GM21737 (cell line): ENCODE measurements around the gene ELOVL6.

Experiments used
- ATAC-seq: cut with Tn5 transposase; IDR thresholded peaks from one replicate; pipeline ENCODE4 v1.9.1; 2021; ENCODE audit warnings: mild to moderate bottlenecking, moderate library complexity; ENCODE audit not compliant: unreplicated experiment

The ELOVL6 gene

DNA sequence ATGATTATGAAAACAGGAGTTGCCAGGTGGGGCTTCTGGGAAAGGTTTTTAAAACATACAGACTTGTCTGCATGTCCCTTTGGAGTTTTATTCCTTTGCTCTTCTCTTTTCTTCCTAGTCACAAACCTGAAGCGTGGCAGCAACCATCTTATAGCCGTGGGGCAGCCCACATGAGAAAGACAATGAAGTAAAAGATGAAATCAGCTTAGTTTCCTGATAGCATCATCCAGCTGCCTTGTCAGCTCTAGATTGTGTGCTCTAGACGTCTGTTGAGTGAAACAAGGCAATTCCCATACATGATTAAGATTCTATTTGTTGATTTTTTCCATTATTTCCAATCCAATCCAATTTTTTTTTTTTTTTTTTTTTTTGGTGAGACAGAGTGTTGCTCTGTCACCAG, 68.9 kb downstream of the ELOVL6 start:
- no peak for ATAC-seq

DNA sequence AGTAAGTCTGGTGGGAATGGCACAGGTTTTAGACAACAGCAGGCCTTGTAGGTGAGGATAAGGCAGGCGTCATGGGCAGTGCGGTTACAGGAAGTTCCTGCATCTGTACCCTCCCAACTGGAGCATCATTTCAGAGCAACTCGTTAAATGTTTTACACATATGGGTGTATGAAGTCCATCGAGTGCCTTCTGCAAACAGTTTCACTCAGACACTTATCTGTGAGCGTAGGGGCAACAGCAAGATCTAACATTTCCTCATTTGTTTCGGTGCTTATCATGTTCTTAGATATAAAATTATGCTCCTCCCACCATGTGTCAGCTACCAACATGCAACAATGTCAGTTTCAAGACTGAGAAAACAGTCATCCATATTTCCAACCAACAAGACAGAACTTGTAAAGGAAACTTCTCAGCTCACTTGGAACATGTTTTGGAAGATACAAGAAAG, 69.9 kb downstream of the ELOVL6 start:
- ATAC-seq = no peak

DNA sequence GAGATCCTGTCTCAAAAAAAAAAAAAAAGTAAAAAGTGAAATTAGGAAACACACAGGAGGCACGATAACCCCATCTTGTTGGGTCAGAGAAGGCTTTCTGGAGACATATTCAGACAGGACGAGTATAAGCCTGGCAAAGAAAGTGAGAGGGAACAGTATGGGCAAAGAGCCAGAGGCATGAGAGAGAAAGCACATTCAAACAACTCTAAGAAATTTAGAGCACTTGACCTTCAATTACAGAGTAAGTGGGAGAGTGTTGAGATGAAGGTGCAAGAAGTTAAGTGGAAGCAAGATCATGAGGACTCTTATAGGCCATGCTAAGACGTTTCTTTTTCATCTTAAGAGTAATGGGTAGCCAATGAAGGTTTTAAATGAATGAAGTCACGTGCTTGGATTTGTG, 70.4 kb downstream of the ELOVL6 start:
- no peak for ATAC-seq

DNA sequence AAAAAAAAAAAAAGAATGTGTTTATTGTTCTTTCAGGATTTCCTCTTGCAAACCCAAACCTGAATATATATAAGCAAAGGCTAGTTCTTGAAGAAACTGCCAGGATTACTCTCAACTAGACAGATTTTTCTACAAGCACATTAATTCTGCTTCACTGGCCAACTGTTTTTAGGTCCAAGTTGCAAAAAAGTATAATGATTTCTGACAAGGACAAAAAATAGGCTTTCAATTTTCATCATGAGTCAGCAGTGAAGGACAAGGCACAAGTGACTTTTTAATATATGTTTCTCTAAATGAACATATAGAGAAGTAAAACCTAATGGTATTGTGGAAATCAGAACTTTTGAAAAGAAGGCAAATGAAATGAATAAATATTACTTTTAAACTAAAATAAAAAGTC, 73.7 kb downstream of the ELOVL6 start:
- ATAC-seq = no peak

DNA sequence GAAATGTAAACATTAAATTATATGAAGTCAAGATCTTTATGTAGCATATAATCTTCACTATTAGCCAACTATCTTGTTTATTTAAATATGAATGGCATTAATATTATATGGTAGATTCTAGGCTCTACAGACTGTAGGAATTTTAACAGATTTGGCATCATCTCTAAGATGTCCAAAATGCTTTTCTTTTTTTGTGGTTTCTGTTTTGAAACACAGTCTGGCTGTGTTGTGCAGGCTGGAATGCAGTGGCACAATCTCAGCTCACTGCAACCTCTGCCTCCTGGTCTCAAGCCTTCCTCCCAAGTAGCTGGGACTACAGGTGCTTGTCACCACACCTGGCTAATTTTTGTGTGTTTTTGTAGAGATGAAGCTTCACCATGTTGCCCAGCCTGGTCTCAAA, 76.2 kb downstream of the ELOVL6 start:
- ATAC-seq = no peak

DNA sequence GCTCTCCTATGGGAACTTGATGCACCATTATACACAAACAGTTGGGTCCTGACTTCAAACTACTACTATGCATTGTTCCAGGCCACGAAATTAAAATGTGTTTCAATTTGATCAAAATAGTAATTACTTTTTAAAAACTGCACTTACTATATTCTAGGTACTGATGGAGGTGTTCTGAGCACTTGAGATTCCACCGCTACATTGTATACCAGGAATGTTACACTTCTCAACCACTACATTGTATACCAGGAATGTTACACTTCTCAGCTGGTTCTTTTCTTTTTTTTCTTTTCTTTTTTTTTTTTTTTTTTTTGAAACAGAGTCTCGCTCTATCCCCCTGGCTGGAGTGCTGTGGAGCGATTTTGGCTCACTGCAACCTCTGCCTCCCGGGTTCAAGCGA, 77.9 kb downstream of the ELOVL6 start:
- ATAC-seq = no peak

DNA sequence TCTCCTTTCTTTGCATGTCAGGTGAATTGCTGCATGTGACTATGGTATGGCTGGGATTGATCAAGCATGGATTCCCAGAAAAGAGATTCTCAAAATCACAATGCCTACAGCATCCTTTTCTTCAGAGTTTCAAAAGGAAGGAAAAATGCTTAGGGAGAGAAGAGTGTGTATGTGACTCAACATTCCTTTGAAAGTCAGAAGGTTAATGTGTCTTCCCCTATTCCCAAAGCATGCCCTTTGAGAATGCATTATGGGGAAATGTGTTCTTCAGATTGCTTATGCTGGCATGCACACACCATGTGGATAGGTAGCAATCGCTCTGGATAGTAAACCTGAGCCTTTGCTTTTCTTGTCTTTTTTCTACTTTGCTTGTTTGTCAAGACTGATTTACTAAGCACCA, 78.5 kb downstream of the ELOVL6 start:
- no peak for ATAC-seq

DNA sequence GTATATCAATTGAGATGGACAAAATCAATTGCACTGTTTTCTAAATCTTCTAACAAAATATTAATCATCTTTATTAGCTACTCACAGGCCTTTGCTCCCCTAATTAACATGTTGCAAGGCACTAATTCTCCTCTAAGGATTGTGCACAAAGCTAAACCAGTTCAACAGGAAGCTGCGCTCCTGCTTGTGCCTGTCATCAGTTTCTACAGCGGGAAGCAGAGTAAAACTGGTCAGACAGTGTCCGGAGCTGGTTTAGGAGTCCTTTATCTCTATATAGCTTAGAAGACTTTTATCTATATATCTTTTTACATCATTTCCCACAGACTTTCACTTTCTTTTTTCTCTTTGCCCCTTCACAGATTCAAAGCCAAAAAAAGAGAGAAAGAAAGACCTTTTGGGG, 79.1 kb downstream of the ELOVL6 start:
- no peak for ATAC-seq

DNA sequence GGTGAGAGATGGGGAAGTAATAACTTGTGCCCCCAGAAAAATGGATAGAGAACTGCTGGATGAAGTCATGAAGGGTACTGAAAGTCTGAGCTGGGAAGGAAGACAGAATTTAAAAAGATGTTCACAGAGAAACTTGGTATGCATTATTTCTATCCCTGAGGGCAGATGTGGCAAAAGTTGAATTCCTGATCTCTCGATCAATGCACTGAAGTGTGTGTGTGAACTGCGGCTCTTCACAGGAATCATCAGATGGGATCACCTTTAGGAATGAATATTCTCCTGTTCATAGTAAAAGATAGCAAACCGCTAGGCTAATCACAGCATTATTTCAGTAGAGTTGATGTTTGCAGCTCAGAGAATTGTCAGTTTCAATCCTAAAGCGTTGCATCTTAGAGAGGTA, 86.4 kb downstream of the ELOVL6 start:
- ATAC-seq = no peak

DNA sequence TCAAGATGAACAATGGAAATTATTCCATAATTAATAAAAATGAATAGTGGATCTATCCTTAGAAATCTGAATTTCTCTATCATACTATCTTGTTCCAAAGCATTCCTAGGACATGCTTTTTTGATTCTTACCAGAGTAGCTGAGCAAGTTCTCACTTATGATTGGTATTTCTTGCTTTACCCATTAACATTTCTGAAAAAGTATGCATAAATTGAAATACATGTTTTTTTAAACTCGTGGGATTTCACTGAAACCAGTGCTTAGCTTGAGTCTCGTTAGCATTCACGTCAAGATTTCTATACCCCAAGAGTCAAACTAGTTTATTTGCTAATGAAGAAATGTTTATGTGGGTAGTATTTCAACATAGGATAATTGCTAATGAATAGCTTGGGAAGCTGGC, 89.0 kb downstream of the ELOVL6 start:
- ATAC-seq = no peak

DNA sequence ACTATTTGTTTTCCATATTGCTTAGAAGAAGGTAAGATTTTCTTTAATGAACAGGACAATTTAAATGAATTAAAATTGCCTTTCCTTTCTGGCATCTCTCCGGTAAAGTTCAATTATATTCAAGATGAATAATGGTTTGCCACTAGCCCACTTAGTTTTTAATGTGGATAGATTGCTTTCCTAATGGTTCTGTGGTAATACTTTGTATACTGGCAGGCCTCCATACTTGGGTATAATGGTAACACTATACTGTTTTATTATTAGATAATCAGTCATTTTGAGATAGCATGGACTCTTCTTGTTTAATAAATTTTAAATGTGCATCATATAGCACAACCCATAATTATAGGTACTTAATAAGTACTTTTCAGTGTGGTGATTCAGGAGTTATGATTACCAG, 89.5 kb downstream of the ELOVL6 start:
- ATAC-seq = no peak

DNA sequence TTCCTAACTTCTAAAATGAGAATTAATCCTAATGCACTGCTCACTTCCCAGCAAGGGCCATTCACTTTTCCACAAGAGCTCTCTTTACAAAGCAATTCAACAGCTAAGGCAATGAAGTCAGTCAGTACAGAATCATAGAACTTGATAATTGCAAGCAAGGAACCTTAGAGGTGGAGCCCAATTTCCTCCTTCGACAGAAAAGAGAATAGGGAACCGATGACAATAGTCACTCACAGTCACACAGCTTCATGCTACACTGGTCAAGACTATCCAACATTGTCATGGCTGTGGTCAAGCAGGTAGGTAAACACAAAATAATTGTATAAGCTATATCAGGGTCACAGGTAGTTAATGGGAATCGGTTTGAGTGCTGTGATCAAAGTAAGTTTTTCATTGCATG, 90.0 kb downstream of the ELOVL6 start:
- ATAC-seq = peak; percentile 83

DNA sequence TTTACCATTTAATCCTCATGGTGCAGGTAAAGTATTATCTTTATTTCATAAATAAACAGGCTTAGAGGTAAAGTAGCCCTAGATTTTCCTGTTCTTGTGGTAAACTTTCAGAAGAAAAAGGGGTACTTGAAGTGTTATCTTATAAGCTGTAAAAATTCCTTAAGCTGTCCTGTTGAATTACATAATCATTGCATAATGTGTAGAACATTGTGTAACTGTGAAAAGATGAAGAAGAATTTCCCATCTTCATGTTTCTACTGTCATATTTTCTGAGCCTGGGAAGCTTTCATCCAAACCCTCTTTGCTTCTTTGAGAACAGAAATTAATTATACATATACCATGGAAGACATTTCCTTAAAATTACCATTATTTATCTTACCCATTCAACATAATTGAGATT, 90.5 kb downstream of the ELOVL6 start:
- ATAC-seq = no peak

DNA sequence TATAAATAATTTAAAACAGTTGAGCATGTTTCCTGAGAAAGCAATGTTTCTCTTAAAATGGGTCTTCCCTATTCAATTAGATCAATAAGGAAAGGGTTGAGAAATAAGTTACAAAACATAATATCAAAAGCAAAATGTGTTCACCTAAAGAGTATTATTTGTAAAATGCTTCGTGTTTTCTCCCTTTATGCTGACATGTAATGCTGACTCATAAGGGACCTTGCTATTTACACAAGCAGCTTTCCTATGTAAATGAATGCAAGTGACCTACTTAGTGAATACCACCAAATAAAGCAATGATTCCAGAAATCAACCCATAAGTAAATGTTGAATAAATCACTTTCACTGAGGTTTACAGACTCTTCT, 91.5 kb downstream of the ELOVL6 start:
- ATAC-seq = peak; percentile 53

DNA sequence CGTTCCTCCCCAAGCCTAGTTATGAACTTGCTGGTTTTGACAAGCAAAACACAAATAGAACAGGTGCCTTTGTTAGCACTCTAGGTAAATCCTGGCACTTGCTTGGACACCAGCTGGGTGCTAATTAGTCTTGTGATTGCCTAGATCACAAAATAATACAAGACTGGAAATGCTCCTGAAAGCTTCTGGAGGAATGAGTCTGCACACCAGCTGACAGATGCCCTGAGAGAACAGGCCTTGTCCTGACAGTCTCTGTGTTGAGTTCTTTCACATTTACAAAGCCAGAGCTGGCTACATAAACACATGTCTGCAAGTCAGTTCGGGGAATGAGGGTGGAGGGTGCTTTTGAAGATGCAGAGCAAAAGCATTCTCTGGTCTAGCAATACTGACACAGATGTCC, 93.8 kb downstream of the ELOVL6 start:
- no peak for ATAC-seq

DNA sequence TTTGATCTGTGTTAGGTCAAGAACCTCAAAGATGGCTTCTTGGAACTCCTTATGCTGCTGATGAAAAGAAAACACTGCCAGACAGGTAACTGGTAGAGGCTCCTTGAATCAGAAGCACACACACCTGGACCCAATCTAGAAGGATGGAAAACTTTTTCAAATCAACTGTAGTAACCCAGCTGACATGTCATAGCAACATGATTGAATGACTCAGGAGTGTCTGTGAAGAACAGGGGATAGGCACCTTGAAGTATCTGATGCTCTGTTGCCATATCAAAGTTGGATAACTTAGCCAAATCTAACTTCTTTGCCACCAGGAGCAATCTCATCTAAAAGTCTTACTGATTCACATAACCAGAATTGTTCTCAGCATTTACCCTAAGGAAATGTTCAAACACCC, 98.8 kb downstream of the ELOVL6 start:
- ATAC-seq = no peak

DNA sequence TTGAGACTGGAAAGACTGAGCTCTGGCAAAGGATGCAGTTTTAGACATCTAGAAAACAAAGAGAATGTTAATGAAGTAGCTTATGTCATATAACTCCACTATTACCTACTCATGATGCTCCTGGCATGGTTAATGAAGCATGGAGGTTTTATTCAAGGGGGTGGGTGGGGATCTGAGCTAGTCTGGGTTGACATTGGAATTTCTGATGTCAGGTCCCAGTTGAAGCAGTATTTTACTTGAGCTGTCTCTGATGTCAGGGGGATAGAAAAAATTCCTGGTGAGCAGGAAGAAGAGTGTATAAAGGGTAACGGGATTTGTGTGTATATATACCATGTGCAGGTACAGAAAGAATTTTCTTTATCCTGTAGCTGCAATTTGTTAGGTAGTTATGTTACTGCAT, 102.0 kb downstream of the ELOVL6 start:
- ATAC-seq = no peak

DNA sequence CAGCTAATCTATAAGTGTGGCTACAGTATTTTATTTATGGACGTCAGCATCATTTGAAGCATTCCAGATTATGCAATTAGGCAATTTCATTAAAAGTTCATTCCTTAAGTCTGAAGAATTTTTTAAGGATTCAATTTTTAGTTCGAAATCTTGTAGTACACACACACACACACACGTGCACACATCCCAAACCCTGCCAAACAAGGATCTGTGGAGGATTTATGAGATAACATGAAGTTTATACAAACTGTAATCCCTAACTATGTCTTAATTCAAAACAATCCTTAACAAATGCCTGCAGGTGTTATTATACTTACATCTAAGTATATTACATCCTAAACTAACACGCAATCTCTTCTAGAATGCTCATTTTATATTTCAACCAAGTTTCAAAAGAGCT, 105.8 kb downstream of the ELOVL6 start:
- ATAC-seq = no peak

DNA sequence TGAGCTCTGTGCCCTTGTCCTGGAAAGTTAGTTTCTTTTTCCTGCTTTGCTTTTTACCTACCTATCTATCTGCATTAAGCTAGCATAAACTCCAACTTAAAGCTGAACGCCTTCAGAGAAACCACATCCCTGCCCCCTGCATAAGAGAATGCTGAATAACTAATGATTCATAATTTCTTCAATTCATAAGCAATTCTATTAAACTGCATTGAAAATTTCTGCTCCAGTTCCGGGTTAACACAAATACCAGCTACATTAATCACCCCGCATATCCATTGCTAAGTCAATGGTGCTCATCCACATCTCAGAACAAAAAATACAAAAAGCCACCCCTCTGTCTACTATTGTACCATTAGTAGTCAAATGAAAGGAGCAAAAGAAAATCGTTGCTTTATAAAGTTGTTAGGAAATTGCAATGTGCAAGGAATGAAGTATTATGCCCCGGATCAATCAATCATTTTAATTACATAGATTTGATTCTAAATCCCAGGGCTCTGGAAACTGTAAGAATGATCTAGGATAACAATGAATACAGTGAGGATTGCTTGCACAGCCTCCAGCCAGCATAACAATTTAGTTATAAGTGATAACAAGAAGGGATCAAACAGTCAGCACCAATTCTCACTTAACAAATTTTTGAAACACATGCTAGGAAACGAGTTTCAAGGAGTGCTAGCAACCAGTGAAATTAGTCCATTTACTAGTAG, 106.8 kb downstream of the ELOVL6 start:
- no peak for ATAC-seq

DNA sequence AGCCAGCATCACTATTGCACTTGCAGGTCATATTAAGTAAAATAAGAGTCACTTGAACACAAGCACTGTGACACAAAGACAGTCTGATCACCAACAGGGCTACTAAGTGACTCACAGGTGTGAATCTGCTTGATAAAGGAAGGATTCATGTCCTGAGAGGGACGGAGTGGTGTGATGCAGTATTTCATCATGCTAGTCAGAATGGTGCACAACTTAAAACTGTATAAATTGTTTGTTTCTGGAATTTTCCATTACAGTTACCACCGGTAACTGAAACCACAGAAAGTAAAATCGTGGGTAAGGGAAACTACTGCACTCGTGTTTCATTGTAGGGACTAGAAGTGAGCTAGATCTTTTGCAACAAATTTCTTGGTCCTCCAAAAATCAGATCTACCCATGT, 109.7 kb downstream of the ELOVL6 start:
- peak; percentile 53 for ATAC-seq

DNA sequence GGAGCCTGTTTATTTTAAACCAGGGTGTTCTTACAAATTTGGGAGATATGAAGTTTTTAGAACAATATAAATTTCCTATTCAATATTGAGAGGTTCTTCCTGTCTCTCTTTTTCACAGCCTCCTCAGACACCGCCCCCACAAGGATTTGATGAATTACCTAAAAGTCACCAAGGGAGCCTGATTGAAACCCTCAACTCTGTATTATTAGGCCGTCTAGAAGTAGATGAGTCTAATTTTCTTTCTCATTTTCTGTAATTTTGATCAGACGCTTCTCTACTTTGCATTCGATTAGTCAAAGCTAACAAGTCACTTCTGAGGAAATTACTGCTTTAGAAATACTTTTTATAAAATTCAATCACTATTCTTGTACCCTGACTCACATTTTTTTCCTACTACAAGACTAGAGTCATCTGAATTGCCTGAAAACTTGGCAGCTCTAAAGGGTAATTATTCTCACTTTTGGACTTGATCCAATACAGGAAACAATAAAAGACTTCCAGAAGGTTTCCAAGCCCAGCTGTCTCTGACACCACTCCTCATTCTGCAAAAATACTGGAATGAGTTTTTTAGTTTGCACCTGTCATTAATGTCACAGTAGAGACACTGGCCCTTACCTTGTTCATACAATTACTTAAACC, 111.2 kb downstream of the ELOVL6 start:
- no peak for ATAC-seq

DNA sequence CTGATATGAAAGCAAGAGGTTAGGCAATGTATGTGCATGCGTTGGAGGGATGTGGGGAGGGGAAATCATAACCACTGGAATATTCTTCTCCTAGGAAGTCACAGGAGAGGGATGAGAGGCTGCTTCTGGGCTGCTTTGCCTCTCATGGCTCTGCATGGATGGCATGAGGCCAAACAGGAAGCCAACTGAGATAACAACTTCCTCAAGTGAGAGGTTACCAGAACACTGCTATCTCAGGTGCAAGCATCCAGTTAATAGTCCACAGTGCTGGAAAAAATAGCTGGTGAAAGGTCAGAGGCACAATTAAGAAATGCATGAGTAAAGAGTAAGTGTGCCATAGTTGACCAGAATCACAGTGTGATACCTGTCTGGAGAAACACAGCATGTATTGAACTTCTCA, 113.3 kb downstream of the ELOVL6 start:
- ATAC-seq = no peak

DNA sequence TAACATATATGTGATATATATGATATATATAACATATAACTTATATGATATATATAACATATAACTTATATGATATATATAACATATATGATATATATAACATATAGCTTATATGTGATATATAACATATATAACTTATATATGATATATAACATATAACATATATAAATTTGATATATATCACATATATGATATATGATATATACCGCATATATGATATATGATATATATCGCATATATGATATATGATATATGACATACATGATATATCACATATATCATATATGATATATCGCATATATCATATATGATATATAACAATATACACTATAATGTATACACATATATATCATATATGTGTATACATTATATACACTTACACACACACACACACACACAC, 114.3 kb downstream of the ELOVL6 start:
- no peak for ATAC-seq
